OCI-LY3 (cell line): ENCODE data around the gene RNF141.

ENCODE experiments used
- H2AFZ ChIP-seq: fragments of 200-600, 300-600 bp; shearing (Covaris generic); 2 replicates; pipeline ENCODE4 v1.6.0; 2014; ENCODE audit warnings: antibody characterized with exemption, low read depth, low read length
- H3K27ac ChIP-seq: fragments of 200-600, 300-600 bp; sonication (generic); 2 replicates; pipeline ENCODE4 v1.5.1; 2014; ENCODE audit warnings: mild to moderate bottlenecking, low read length, moderate library complexity, mixed read lengths
- H3K27me3 ChIP-seq: fragments of 200-600, 300-600 bp; sonication (generic); 2 replicates; pipeline ENCODE4 v1.6.1; 2014; ENCODE audit warnings: low read depth, low read length, mixed read lengths
- H3K36me3 ChIP-seq: fragments of 200-600, 300-600 bp; sonication (generic); replicated peaks from 2 replicates; pipeline ENCODE3; 2014; ENCODE audit warnings: low read depth, low read length, mixed read lengths
- H3K4me1 ChIP-seq: fragments of 300-600, 200-600 bp; sonication (generic); 2 replicates; pipeline ENCODE4 v1.6.1; 2014; ENCODE audit warnings: low read length, mixed read lengths
- H3K4me2 ChIP-seq: fragments of 200-600, 300-600 bp; sonication (generic); 2 replicates; pipeline ENCODE4 v1.6.1; 2014; ENCODE audit warnings: low read length, mixed read lengths
- H3K4me3 ChIP-seq: fragments of 300-600, 200-600 bp; sonication (generic); 2 replicates; pipeline ENCODE4 v1.5.1; 2014; ENCODE audit warnings: antibody characterized with exemption, mild to moderate bottlenecking, low read length, moderate library complexity
- H3K79me2 ChIP-seq: fragments of 300-600, 200-600 bp; shearing (Covaris generic); 2 replicates; pipeline ENCODE4 v1.6.1; 2014; ENCODE audit warnings: mild to moderate bottlenecking, low read length, mixed read lengths
- H3K9ac ChIP-seq: fragments of 300-600, 200-600 bp; shearing (Covaris generic); 2 replicates; pipeline ENCODE4 v1.6.0; 2014; ENCODE audit warnings: mild to moderate bottlenecking, low read length, moderate library complexity
- H3K9me3 ChIP-seq: fragments of 200-600, 300-600 bp; shearing (Covaris generic); 2 replicates; pipeline ENCODE4 v1.6.1; 2014; ENCODE audit warnings: low read length, mixed read lengths; ENCODE audit not compliant: insufficient read depth
- H4K20me1 ChIP-seq: fragments of 200-600, 300-600 bp; sonication (generic); 2 replicates; pipeline ENCODE4 v1.6.1; 2016; ENCODE audit warnings: low read length, mixed read lengths; ENCODE audit not compliant: insufficient read depth
- CTCF ChIP-seq: fragments of 200-600, 300-600 bp; sonication (generic); IDR thresholded peaks from 2 replicates; pipeline ENCODE4 v1.5.1; 2014; ENCODE audit warnings: antibody characterized with exemption, low read length, low read depth
- EZH2phosphoT487 ChIP-seq: fragments of 200-600 bp; shearing (Covaris generic); IDR thresholded peaks from 2 replicates; pipeline ENCODE4 v1.6.1; 2018; ENCODE audit warnings: antibody characterized with exemption, mixed run types, low read depth

RNF141 gene

GRCh38 chr11:10540915-10541560, at the start of gene RNF141:
TSS of gene RNF141 (minus strand) at chr11:10541187. CDS start at chr11:10534158, 7,029 bp downstream.
- peak within 1 kb of the TSS; percentile 96 for H3K4me2 ChIP-seq
- peak within 1 kb of the TSS; percentile 89 for H3K4me3 ChIP-seq
- H3K79me2 ChIP-seq: peaks cover 9% of the 10 kb centered on the region
- H3K9me3 ChIP-seq: no peaks in the 10 kb centered on the region
- no peaks in the 10 kb centered on the region for H4K20me1 ChIP-seq
- H2AFZ ChIP-seq: peak within 1 kb of the TSS; percentile 94
- H3K9ac ChIP-seq: peak within 1 kb of the TSS; percentile 78
- no peaks in the 10 kb centered on the region for H3K36me3 ChIP-seq
- H3K4me1 ChIP-seq: peaks cover 10% of the 10 kb centered on the region
- no peak within 1 kb of the TSS; the same call in 1 of the 2 replicates for H3K27ac ChIP-seq
- peak; percentile 64 for TF ChIP-seq CTCF
- TF ChIP-seq EZH2phosphoT487: no peak
- H3K27me3 ChIP-seq: no peaks in the 10 kb centered on the region

GRCh38 chr11:10590218-10590915, 49.4 kb upstream of the RNF141 start:
- Histone ChIP-seq H3K27me3 (peaks cover 20% of the 10 kb centered on the region), H3K9me3 (no peaks in the 10 kb centered on the region), H3K4me2 (no peak overlapping the region), H4K20me1 (no peaks in the 10 kb centered on the region), H3K27ac (no peak overlapping the region), H3K36me3 (no peaks in the 10 kb centered on the region), H3K4me1 (no peaks in the 10 kb centered on the region), H3K4me3 (no peak overlapping the region), H3K79me2 (no peaks in the 10 kb centered on the region), H3K9ac (no peak overlapping the region), H2AFZ (no peak overlapping the region)
- no peak for TF ChIP-seq EZH2phosphoT487
- TF ChIP-seq CTCF: no peak

- Histone ChIP-seq H3K27me3 (peaks cover 30% of the 10 kb centered on the region), H3K4me2 (no peak overlapping the region), H3K9me3 (no peaks in the 10 kb centered on the region), H3K4me1 (no peaks in the 10 kb centered on the region), H4K20me1 (no peaks in the 10 kb centered on the region), H3K9ac (no peak overlapping the region), H3K36me3 (no peaks in the 10 kb centered on the region), H3K79me2 (no peaks in the 10 kb centered on the region), H3K27ac (no peak overlapping the region), H3K4me3 (no peak overlapping the region), H2AFZ (no peak overlapping the region)
- no peak for TF ChIP-seq CTCF
Measured at GRCh38 chr11:10588904-10589303, 47.9 kb upstream of the RNF141 start.

GRCh38 chr11:10587995-10588394, 47.0 kb upstream of the RNF141 start:
- no peaks in the 10 kb centered on the region for H3K9me3 ChIP-seq
- H3K4me3 ChIP-seq: no peak overlapping the region
- H3K36me3 ChIP-seq: no peaks in the 10 kb centered on the region
- H3K27me3 ChIP-seq: peaks cover 37% of the 10 kb centered on the region
- no peak overlapping the region for H3K27ac ChIP-seq
- no peaks in the 10 kb centered on the region for H4K20me1 ChIP-seq
- no peak overlapping the region for H3K9ac ChIP-seq
- no peak overlapping the region for H2AFZ ChIP-seq
- no peak overlapping the region for H3K4me2 ChIP-seq
- no peaks in the 10 kb centered on the region for H3K79me2 ChIP-seq
- TF ChIP-seq EZH2phosphoT487: no peak
- no peak for TF ChIP-seq CTCF
- H3K4me1 ChIP-seq: no peaks in the 10 kb centered on the region
